Activated B cell treated with CpG ODN at 0.5 μM for 24 hours (primary cell): ENCODE data around the gene TPD52L2. TPM values are rescaled to one million over a fixed set of nuclear protein-coding genes. Genes with fewer than 3 reads are reported as not detected.
A peak's percentile ranks its signal among the peaks of the same experiment; 100 is the strongest.

Experiments
- ATAC-seq: fragments of 200-7000 bp; cut with Tn5 transposase; one replicate; pipeline ENCODE4 v1.10.0; 2021; ENCODE audit warnings: low read depth, mild to moderate bottlenecking, moderate library complexity
- CTCF ChIA-PET: fragments of 350-600 bp; sonication (Branson Sonifier 250); formaldehyde crosslinking; loops from one replicate; lab custom pipeline; 2021; ENCODE audit warnings: antibody characterized with exemption; lab: Charles Lee
- POLR2A ChIA-PET: fragments of 350-600 bp; sonication (Branson Sonifier 250); formaldehyde crosslinking; loops from one replicate; lab custom pipeline; 2021; ENCODE audit warnings: antibody characterized with exemption; lab: Charles Lee
- DNase-seq: peaks from one replicate; pipeline ENCODE4 v3.0.0; 2022
- H3K27ac Mint-ChIP-seq: one replicate; pipeline ENCODE4 v1.8.0; 2020; ENCODE audit warnings: mixed read lengths
- H3K27me3 Mint-ChIP-seq: one replicate; pipeline ENCODE4 v1.8.0; 2021; ENCODE audit warnings: mixed read lengths
- H3K36me3 Mint-ChIP-seq: one replicate; pipeline ENCODE4 v1.8.0; 2021; ENCODE audit warnings: low read depth, mixed read lengths
- H3K4me1 Mint-ChIP-seq: one replicate; pipeline ENCODE4 v1.8.0; 2021; ENCODE audit warnings: mixed read lengths
- H3K4me3 Mint-ChIP-seq: one replicate; pipeline ENCODE4 v1.8.0; 2020; ENCODE audit warnings: mild to moderate bottlenecking, mixed read lengths
- H3K9me3 Mint-ChIP-seq: one replicate; pipeline ENCODE4 v1.8.0; 2020; ENCODE audit warnings: mixed read lengths
- intact Hi-C: fragments of 100-400 bp; cut with micrococcal nuclease; formaldehyde crosslinking; loops from one replicate; pipeline ENCODE4 v1.15.1; 2024
- total RNA-seq: library from RNA; stranded (reverse); gene quantifications from 2 replicates; pipeline ENCODE4 v1.2.3, GENCODE V29; 2022
- TF ChIP-seq, protein P1 (sequence below): fragments of 200-600 bp; IDR thresholded peaks from one replicate; pipeline ENCODE4 v1.8.0; 2022; ENCODE audit warnings: antibody characterized with exemption, mild to moderate bottlenecking

The TPD52L2 gene
- 36.7 and 38.8 TPM in 2 replicates for total RNA-seq

DNA sequence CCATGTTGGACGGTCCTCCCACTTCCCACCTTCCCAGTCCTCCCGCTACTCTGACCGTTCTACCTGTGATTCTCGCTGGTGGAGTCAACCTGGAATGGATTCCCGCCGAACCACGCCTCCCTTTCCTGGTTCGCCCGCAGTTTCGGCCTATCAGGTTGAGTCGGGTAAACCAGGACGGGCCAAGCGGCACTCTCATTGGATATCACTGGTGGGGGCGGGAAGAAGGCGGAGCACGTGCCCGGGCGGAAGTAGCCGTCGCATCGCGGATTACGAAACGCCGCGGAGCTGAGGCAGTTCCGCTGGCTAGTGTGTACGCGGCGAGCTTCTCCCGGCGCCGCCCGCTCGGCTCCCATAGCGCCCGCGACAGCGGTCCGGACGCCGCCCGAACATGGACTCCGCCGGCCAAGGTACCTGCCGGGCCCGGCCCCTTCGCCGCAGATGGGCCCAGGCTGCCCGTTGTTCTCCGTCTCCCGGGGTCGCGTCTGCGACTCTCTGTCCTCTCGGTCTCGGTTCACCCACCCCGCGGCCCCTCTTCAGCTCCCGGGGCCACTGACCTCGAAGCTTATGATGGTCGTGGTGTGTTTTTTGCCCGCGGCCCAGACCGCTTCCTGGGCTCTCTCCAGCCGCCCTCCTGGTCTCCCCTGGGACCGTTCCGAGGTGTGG is at the start of gene TPD52L2:
Gene TPD52L2, plus strand, starts transcription at position 293 of the 663 bp plus-strand sequence. Its CDS starts 96 bp downstream, at position 389.
- Mint-ChIP-seq H3K4me3 (peak within 1 kb of the TSS; percentile 99), H3K27me3 (no peaks in the 10 kb centered on the region), H3K27ac (peak within 1 kb of the TSS; percentile 99), H3K36me3 (peaks cover 40% of the 10 kb centered on the region), H3K9me3 (no peaks in the 10 kb centered on the region), H3K4me1 (peaks cover 33% of the 10 kb centered on the region)
- intact Hi-C loops = loop anchor here (1.0 to 10.0 kb wide), 16 partner anchors 29 to 430 kb away; partner anchors contain the start of genes ARFRP1, GMEB2, NPBWR2 and PRPF6
- peak; percentile 82 for ATAC-seq
- TF ChIP-seq, protein P1, sequence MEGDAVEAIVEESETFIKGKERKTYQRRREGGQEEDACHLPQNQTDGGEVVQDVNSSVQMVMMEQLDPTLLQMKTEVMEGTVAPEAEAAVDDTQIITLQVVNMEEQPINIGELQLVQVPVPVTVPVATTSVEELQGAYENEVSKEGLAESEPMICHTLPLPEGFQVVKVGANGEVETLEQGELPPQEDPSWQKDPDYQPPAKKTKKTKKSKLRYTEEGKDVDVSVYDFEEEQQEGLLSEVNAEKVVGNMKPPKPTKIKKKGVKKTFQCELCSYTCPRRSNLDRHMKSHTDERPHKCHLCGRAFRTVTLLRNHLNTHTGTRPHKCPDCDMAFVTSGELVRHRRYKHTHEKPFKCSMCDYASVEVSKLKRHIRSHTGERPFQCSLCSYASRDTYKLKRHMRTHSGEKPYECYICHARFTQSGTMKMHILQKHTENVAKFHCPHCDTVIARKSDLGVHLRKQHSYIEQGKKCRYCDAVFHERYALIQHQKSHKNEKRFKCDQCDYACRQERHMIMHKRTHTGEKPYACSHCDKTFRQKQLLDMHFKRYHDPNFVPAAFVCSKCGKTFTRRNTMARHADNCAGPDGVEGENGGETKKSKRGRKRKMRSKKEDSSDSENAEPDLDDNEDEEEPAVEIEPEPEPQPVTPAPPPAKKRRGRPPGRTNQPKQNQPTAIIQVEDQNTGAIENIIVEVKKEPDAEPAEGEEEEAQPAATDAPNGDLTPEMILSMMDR = no peak
- DNase-seq = peak; percentile 93
- ChIA-PET CTCF (interaction anchor here (0.9 to 2.5 kb wide), 11 partner anchors 31 to 556 kb away, joined by 3 to 23 read pairs (median 9); partner anchors contain the start of genes ARFRP1, PTK6, SLC2A4RG and ZGPAT), POLR2A (interaction anchor here (0.6 to 3.4 kb wide), 30 partner anchors 11 to 345 kb away, joined by 3 to 47 read pairs (median 4); partner anchors contain the start of genes ARFRP1, DNAJC5, GMEB2 and HELZ2)

GRCh38 chr20:63815615-63816253 is 49.3 kb upstream of the TPD52L2 start:
- no peak overlapping the region for H3K27ac Mint-ChIP-seq
- no peak overlapping the region for H3K4me3 Mint-ChIP-seq
- TF ChIP-seq, protein P1 = no peak
- no peaks in the 10 kb centered on the region for H3K9me3 Mint-ChIP-seq
- H3K4me1 Mint-ChIP-seq = no peaks in the 10 kb centered on the region
- ATAC-seq (no peak), DNase-seq (no peak)
- ChIA-PET POLR2A (no interaction called here), CTCF (no interaction called here)
- no peaks in the 10 kb centered on the region for H3K36me3 Mint-ChIP-seq
- H3K27me3 Mint-ChIP-seq = peaks cover 3% of the 10 kb centered on the region
- intact Hi-C loops = no loop called here

DNA sequence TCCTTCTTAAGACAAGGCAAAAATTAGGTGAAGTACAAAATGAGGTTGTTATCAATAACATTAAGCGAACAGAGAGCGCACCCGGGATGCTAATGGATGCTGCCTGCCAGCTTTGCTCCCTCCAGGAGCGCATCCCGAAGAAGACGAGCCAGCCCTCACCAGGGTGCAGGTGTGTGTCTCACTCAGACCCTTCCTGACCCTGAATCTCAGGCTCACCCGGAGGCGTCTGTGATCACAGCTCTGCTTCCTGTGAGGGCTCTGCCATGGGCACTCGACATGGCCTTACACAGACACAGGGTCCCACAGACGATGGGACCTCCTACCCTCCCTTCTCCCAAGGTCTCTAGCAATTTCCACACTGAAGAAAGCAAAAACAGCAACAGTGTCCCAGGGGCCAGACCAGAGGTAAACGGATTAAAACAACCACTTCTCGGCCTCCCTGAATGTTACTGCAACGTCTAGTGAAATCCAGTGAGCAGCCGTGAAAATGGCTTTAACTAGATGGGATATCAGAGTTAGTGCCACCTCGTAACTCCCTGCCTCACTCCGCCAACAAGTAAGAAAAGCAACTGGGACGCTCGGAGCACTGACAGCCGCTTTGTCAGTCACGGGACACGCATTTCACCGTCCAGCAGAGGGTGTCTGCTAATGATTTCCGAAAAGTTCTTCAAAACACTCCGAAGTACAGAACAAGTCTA is 45.7 kb upstream of the TPD52L2 start:
- no peak overlapping the region for H3K27ac Mint-ChIP-seq

GRCh38 chr20:63821811-63822210 is 43.3 kb upstream of the TPD52L2 start:
- ChIA-PET CTCF (no interaction called here), POLR2A (interaction anchor here (0.6 kb wide), 1 partner anchor 11 kb away, joined by 3 read pairs; no protein-coding TSS in a partner anchor)
- ATAC-seq (no peak), DNase-seq (no peak)
- Mint-ChIP-seq H3K4me1 (no peaks in the 10 kb centered on the region), H3K9me3 (no peaks in the 10 kb centered on the region), H3K27ac (no peak overlapping the region), H3K4me3 (no peak overlapping the region), H3K36me3 (no peaks in the 10 kb centered on the region), H3K27me3 (peaks cover 27% of the 10 kb centered on the region)
- intact Hi-C loops = no loop called here
- TF ChIP-seq, protein P1 = no peak

More for the DNA sequence above, 45.7 kb upstream of the TPD52L2 start:
- no peak for DNase-seq
- Mint-ChIP-seq H3K27me3 (peaks cover 13% of the 10 kb centered on the region), H3K4me1 (no peaks in the 10 kb centered on the region), H3K36me3 (no peaks in the 10 kb centered on the region), H3K9me3 (no peaks in the 10 kb centered on the region), H3K4me3 (no peak overlapping the region)
- TF ChIP-seq, protein P1 = no peak
- ChIA-PET POLR2A (no interaction called here), CTCF (no interaction called here)
- intact Hi-C loops = no loop called here
- ATAC-seq = no peak
